Naive thymus-derived CD8-positive, alpha-beta T cell (primary cell): ENCODE results near the gene CLK1. TPM values are rescaled to one million over a fixed set of nuclear protein-coding genes. Genes with fewer than 3 reads are reported as not detected.

Experiments used
- ATAC-seq, 2 donors: fragments of 150-1000 bp; cut with Tn5 transposase in 1 of 2; sonication (Bioruptor Pico), chemical (Tn5 transposase) in 1 of 2; 1 replicate in 1 of 2; 2 replicates in 1 of 2; pipeline ENCODE4 v1.10.0; 2021; ENCODE audit warnings: mild to moderate bottlenecking in 2 of 2, moderate library complexity in 2 of 2
- POLR2A ChIA-PET: fragments of 350-600 bp; sonication (Branson Sonifier 250); formaldehyde crosslinking; loops from one replicate; lab custom pipeline; 2021; ENCODE audit warnings: antibody characterized with exemption; lab: Charles Lee
- DNase-seq, 10 donors: peaks; one replicate each; pipeline versions ENCODE4 v3.0.0 to v3.0.0-alpha.2; 2020 to 2022
- H3K27ac Mint-ChIP-seq, 10 donors: one replicate each; pipeline ENCODE4 v1.8.0; 2020 to 2022; ENCODE audit warnings: mild to moderate bottlenecking in 10 of 10, mixed read lengths in 10 of 10, moderate library complexity in 4 of 10, inconsistent platforms in 1 of 10
- H3K27me3 Mint-ChIP-seq, 5 donors: one replicate each; pipeline ENCODE4 v1.8.0; 2021 to 2022; ENCODE audit warnings: mixed read lengths in 5 of 5
- H3K36me3 Mint-ChIP-seq, 3 donors: one replicate each; pipeline ENCODE4 v1.8.0; 2020 to 2022; ENCODE audit warnings: mixed read lengths in 3 of 3, mild to moderate bottlenecking in 2 of 3, inconsistent platforms in 1 of 3
- H3K4me1 Mint-ChIP-seq, 4 donors: one replicate each; pipeline ENCODE4 v1.8.0; 2021 to 2022; ENCODE audit warnings: mixed read lengths in 4 of 4
- H3K4me3 Mint-ChIP-seq, 10 donors: one replicate each; pipeline ENCODE4 v1.8.0; 2020 to 2022; ENCODE audit warnings: mild to moderate bottlenecking in 10 of 10, mixed read lengths in 10 of 10, moderate library complexity in 6 of 10, inconsistent platforms in 1 of 10
- H3K9me3 Mint-ChIP-seq, 9 donors: one replicate each; pipeline ENCODE4 v1.8.0; 2020 to 2022; ENCODE audit warnings: mixed read lengths in 9 of 9, mild to moderate bottlenecking in 3 of 9, inconsistent platforms in 1 of 9, moderate library complexity in 1 of 9
- polyA plus RNA-seq, 3 donors: library from polyadenylated mRNA; unstranded; fragments of 300-500 nt; fragmentation: Illumina TruSeq; gene quantifications; one replicate each; pipeline ENCODE4 v1.2.3, GENCODE V29; 2021
- total RNA-seq, 8 experiments: library from RNA in 2 of 8; stranded (reverse) in 2 of 8; gene quantifications; one replicate each; pipeline ENCODE4 v1.2.3 and lab custom pipeline; 2021 to 2026

CLK1 gene
- total and polyA plus RNA-seq, 5 experiments from 2014 or later, result 13.6 to 356 (median 45.3) TPM

DNA sequence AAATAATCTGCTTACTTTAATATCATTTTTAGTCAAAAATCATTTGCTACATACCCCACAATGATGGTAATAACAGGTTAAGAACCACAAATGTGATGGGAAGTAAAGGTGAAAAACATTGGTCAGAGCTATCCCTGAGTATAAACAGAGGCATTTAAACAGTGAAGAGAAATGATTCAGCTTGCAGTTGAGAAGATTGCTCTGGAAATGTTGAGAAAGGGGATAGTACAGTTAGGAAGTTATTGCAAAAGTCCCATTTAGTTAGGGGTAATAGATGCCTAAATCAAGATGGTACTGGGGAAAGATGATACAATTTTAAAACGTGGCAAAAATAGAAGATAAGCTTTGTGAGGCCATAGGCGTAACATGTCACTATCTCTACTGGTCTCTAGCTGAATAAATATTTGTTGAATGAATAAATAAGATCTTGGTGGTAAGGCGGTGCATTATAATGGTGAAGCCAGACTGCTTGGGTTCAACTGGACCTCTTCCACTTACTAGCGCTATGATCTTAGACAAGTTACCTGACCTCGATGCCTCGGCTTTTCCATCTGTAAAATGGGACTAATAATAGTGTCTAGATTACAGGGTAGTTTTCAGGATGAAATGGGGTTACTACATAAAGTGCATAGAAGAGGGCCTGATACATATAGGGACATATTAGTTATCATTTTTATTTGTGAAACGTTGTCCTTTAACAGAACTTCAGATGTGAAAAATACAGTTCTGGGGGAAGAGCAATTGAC, 54.8 kb downstream of the CLK1 start:
- Mint-ChIP-seq H3K36me3 (peaks cover 0 to 16% (median 2%) of the 10 kb centered on the region in 3 donors), H3K9me3 (no peaks in the 10 kb centered on the region), H3K4me1 (peaks cover 17 to 36% (median 34%) of the 10 kb centered on the region in 4 donors), H3K4me3 (peak overlapping the region in 6 of 10 donors; percentile 89 to 99 (median 96)), H3K27ac (peak overlapping the region in 9 of 10 donors; percentile 26 to 99 (median 98)), H3K27me3 (no peaks in the 10 kb centered on the region)
- POLR2A ChIA-PET, result interaction anchor here (0.7 to 2.1 kb wide), 4 partner anchors 18 to 184 kb away, joined by 3 to 8 read pairs (median 5); partner anchors contain the start of genes CLK1, NIF3L1 and PPIL3
- no peak for ATAC-seq
- no peak for DNase-seq

Other genes with a start within 250 kb of the CLK1 start
- 100 to 1,000 TPM; 175 to 204 TPM for gene BZW1, start 52.7 kb downstream of the CLK1 start, total RNA-seq
- gene BZW1, start 52.7 kb downstream of the CLK1 start, polyA plus RNA-seq, result 100 to 1,000 TPM; 222 to 285 (median 243) TPM
- gene PPIL3, start 24.4 kb upstream of the CLK1 start, total RNA-seq, result 10 to 100 TPM; 41.0 to 42.6 TPM
- gene PPIL3, start 24.4 kb upstream of the CLK1 start, polyA plus RNA-seq, result 10 to 100 TPM; 22.3 to 38.3 (median 29.6) TPM
- 10 to 100 TPM; 32.1 to 37.3 TPM for gene NIF3L1, start 24.7 kb upstream of the CLK1 start, total RNA-seq
- gene NIF3L1, start 24.7 kb upstream of the CLK1 start, polyA plus RNA-seq, result 10 to 100 TPM; 15.6 to 24.0 (median 18.7) TPM
- 10 to 100 TPM; 51.9 to 66.8 TPM for gene ORC2, start 99.0 kb upstream of the CLK1 start, total RNA-seq
- gene ORC2, start 99.0 kb upstream of the CLK1 start, polyA plus RNA-seq, result 10 to 100 TPM in 1 of 3 donors, 1 to 10 TPM in 2; 9.4 to 11.1 (median 9.4) TPM
- gene HYCC2, start 207.0 kb upstream of the CLK1 start, total RNA-seq, result 10 to 100 TPM; 34.2 to 38.1 TPM
- 10 to 100 TPM; 20.8 to 32.5 (median 23.0) TPM for gene HYCC2, start 207.0 kb upstream of the CLK1 start, polyA plus RNA-seq
- 10 to 100 TPM; 40.6 to 47.8 TPM for gene NDUFB3, start 207.3 kb upstream of the CLK1 start, total RNA-seq
- 100 to 1,000 TPM; 279 to 299 (median 298) TPM for gene NDUFB3, start 207.3 kb upstream of the CLK1 start, polyA plus RNA-seq